ENCODE results near the gene EXOSC1. TPM values are rescaled to one million over a fixed set of nuclear protein-coding genes. Genes with fewer than 3 reads are reported as not detected.

EXOSC1 gene, protein sequence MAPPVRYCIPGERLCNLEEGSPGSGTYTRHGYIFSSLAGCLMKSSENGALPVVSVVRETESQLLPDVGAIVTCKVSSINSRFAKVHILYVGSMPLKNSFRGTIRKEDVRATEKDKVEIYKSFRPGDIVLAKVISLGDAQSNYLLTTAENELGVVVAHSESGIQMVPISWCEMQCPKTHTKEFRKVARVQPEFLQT
- 10 to 100 TPM; 21.8 to 30.8 TPM for total RNA-seq

DNA sequence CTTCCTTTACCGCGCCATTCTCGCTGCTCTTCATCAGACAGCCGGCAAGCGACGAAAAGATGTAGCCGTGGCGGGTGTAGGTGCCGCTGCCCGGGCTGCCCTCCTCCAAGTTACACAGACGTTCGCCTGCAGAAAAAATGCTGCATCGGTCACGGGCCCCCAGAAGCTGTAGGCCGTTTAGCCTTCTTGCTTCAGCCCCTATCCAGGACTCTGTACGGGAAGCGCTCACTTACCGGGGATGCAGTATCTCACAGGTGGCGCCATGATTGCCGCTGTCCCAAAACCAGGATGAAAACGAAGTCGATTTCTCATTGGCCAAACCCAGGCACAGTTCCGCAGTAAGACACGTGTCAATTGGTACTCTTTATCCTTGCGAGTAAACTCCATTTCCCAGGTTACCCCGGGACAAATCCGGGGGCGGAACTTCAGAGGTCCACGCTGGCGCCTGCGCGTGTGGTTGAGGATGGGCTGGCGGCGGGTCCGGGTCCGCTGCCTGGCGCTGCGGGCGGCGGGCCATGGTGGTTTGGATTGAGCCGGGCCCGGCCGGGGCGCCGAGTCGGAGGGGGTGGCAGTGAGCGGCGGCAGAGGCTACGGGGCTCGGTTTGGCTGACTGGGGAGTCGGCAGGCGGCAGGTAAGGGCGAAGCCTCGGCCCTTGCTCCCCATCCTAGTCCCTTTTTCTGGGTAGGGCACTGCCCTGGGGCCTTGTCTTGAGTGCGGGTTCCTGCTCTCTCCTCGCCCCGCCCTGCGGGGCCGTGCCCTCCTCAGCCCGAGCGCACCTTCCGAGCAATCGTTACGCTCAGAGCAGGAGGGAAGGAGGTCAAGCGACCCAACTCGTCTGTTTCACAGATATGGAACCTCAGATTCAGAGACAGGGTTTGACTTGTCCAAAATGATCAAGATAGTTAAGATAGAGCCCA lies at the start of gene EXOSC1, which contains the start of gene ZDHHC16:
Gene EXOSC1, minus strand, starts transcription at position 285 of the 918 bp plus-strand sequence. Its CDS starts 21 bp downstream, at position 264.
Gene ZDHHC16, plus strand, starts transcription at position 454 of the 918 bp plus-strand sequence. CDS start 5,501 bp downstream, outside the sequence.
- DNase-seq (ENCODE audit: low spot score): peak; percentile 96
- Histone ChIP-seq H3K27me3 (replicated peaks; ENCODE audit: insufficient read depth) (no peaks in the 10 kb centered on the region), H3K36me3 (no peaks in the 10 kb centered on the region), H3K27ac (peak within 1 kb of the TSS; percentile 68 to 73), H3K9me3 (no peaks in the 10 kb centered on the region), H3K4me3 (peak within 1 kb of the TSS; percentile 80 to 81), H3K4me1 (replicated peaks) (peaks cover 8% of the 10 kb centered on the region)
- under 1% methylated on average over 66 of the region's 66 CpGs for WGBS
- TF ChIP-seq POLR2A (IDR thresholded peaks at IDR 0.05) (peak; percentile 87), POLR2AphosphoS5 (IDR thresholded peaks at IDR 0.05) (peak; percentile 97)
- TF ChIP-seq, protein P1, sequence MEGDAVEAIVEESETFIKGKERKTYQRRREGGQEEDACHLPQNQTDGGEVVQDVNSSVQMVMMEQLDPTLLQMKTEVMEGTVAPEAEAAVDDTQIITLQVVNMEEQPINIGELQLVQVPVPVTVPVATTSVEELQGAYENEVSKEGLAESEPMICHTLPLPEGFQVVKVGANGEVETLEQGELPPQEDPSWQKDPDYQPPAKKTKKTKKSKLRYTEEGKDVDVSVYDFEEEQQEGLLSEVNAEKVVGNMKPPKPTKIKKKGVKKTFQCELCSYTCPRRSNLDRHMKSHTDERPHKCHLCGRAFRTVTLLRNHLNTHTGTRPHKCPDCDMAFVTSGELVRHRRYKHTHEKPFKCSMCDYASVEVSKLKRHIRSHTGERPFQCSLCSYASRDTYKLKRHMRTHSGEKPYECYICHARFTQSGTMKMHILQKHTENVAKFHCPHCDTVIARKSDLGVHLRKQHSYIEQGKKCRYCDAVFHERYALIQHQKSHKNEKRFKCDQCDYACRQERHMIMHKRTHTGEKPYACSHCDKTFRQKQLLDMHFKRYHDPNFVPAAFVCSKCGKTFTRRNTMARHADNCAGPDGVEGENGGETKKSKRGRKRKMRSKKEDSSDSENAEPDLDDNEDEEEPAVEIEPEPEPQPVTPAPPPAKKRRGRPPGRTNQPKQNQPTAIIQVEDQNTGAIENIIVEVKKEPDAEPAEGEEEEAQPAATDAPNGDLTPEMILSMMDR (IDR thresholded peaks at IDR 0.05): peak in 2 of 4 experiments; percentile 28 to 36
- intact Hi-C loops (cut with DNase I): no loop called here

DNA sequence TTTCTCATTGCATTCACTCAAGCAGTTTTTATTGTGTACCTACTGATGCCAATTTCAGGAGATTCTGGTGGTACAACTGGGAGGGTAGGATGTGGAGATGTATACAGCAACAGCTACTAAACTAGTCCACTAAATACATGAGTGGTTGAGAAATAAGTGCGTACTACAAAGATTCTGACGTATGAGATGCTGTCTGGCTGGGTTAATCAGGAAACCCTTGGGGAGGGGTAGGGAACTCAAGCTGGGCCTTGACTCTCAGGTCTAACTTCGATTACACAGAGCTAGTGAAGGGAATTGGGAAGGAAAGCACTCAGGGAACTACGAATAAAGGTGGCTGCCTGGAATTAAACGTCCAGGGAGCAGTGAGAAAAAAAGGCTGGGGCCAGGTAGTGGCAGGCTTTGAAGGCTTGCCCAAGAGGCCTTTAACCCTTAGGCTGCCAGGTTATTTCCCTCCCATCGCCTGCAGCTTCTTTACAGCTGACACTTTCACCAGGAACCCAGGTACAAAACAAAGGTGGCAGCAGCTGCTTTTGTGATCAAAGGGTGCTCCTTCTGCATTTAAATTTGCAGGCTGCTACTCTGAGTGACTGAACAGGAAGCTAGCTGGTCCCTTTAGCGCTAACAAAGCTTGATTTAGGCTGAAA lies 49.2 kb upstream of the EXOSC1 start:
- Histone ChIP-seq H3K27ac (no peak overlapping the region), H3K36me3 (no peaks in the 10 kb centered on the region), H3K27me3 (replicated peaks; ENCODE audit: insufficient read depth) (no peaks in the 10 kb centered on the region), H3K4me3 (no peak overlapping the region), H3K4me1 (replicated peaks) (peaks cover 5% of the 10 kb centered on the region), H3K9me3 (no peaks in the 10 kb centered on the region)
- TF ChIP-seq, protein P1 (IDR thresholded peaks at IDR 0.05): no peak
- no peak for TF ChIP-seq POLR2AphosphoS5 (IDR thresholded peaks at IDR 0.05)
- no peak for TF ChIP-seq POLR2A (IDR thresholded peaks at IDR 0.05)
- intact Hi-C loops (cut with DNase I): loop anchor here (5.0 kb wide), 1 partner anchor 47 kb away; no protein-coding TSS in a partner anchor
- WGBS: 26% methylated on average over 7 of the region's 7 CpGs
- no peak for DNase-seq (ENCODE audit: low spot score)

DNA sequence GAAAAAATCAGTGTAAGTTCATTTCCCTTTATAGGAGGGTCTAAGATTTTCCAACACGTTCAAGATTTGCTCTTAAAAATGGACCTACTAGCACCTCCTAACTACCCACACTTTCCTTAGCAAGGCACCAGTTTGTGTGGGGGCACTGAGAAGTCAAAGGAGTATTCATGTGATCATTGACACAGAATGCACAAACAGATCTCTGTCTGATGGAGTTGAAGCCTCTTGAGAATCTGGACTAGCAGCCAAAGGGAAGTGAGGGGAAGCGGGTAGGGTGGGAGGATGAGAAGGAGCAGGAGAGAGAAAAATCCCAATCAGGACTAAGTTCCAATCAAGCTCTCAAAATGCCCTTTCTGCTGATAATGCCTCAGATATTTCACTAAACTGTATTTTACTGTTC lies 48.3 kb upstream of the EXOSC1 start:
- Histone ChIP-seq H3K4me3 (no peak overlapping the region), H3K4me1 (replicated peaks) (peaks cover 5% of the 10 kb centered on the region), H3K27ac (no peak overlapping the region), H3K27me3 (replicated peaks; ENCODE audit: insufficient read depth) (no peaks in the 10 kb centered on the region), H3K9me3 (no peaks in the 10 kb centered on the region), H3K36me3 (no peaks in the 10 kb centered on the region)
- TF ChIP-seq, protein P1 (IDR thresholded peaks at IDR 0.05): no peak
- no peak for DNase-seq (ENCODE audit: low spot score)
- WGBS: 38% methylated on average over 2 of the region's 2 CpGs
- intact Hi-C loops (cut with DNase I): no loop called here

DNA sequence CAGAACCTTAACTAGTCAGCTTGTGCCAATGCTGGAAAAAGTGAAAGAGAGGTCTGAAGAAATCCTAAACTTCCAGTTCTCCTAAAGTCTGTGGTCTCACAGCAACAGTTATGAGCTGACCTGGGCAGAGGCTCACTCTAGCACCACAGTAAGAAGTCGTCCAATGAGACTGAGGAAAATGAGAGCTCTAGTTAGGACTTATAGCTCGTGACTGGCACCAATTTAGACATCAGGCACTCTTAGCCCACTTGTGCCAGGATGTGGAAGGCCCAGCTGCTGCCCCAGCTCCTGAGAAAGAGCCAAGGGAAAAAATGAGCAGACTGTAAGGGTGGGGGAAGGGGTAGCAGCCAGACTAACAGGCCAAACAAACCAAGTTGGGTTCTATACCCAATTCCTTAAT lies 44.8 kb upstream of the EXOSC1 start:
- H3K4me1 ChIP-seq (replicated peaks): peaks cover 5% of the 10 kb centered on the region
- DNase-seq (ENCODE audit: low spot score): no peak
- 66% methylated on average over 2 of the region's 2 CpGs for WGBS
- TF ChIP-seq POLR2AphosphoS5 (IDR thresholded peaks at IDR 0.05) (no peak), POLR2A (IDR thresholded peaks at IDR 0.05) (no peak)
- TF ChIP-seq, protein P1 (IDR thresholded peaks at IDR 0.05): no peak
- no peak overlapping the region for H3K4me3 ChIP-seq
- no peaks in the 10 kb centered on the region for H3K36me3 ChIP-seq
- H3K27me3 ChIP-seq (replicated peaks; ENCODE audit: insufficient read depth): no peaks in the 10 kb centered on the region
- H3K9me3 ChIP-seq: no peaks in the 10 kb centered on the region
- intact Hi-C loops (cut with DNase I): no loop called here
- no peak overlapping the region for H3K27ac ChIP-seq

All from prostate gland (tissue), 2 donors.